Transverse colon (tissue), 4 donors: ENCODE data around the gene SYT12. TPM values are rescaled to one million over a fixed set of nuclear protein-coding genes. Genes with fewer than 3 reads are reported as not detected.

Source experiments
- DNase-seq: peaks from one replicate; pipeline ENCODE4 v3.0.0-alpha.2; 2019
- H3K27ac ChIP-seq, 4 donors: fragments of 200-600 bp; sonication (generic); 2 replicates each; pipeline ENCODE4 v1.5.1; 2016 to 2018; ENCODE audit warnings: inconsistent platforms in 4 of 4
- H3K27me3 ChIP-seq: fragments of 200-600 bp; sonication (generic); 2 replicates; pipeline ENCODE4 v1.5.1; 2017; ENCODE audit warnings: inconsistent platforms
- H3K36me3 ChIP-seq, 4 donors: fragments of 200-600 bp; sonication (generic); 2 replicates each; pipeline ENCODE4 v1.5.1; 2017 to 2019; ENCODE audit warnings: inconsistent platforms in 4 of 4
- H3K4me1 ChIP-seq, 4 donors: fragments of 200-600 bp; sonication (generic); 2 replicates each; pipeline ENCODE4 v1.5.1; 2017 to 2020; ENCODE audit warnings: inconsistent platforms in 4 of 4
- H3K4me3 ChIP-seq, 4 donors: fragments of 200-600 bp; sonication (generic); 1 replicate in 1 of 4; 2 replicates in 3 of 4; pipeline versions ENCODE4 v1.5.1 to v1.6.1; 2017 to 2019; ENCODE audit warnings: inconsistent platforms in 4 of 4
- H3K9me3 ChIP-seq, 2 donors: fragments of 200-600 bp; sonication (generic); 2 replicates each; pipeline ENCODE4 v1.5.1; 2017 to 2019; ENCODE audit warnings: inconsistent platforms in 2 of 2
- EP300 ChIP-seq: sonication (generic); formaldehyde crosslinking; IDR thresholded peaks from one replicate; pipeline ENCODE4 v1.6.1; 2017; ENCODE audit warnings: antibody characterized with exemption, low read depth
- POLR2A ChIP-seq: fragments of 450-650 bp; IDR thresholded peaks from one replicate; pipeline ENCODE4 v1.6.1; 2016; ENCODE audit warnings: antibody characterized with exemption, mild to moderate bottlenecking, moderate library complexity
- POLR2AphosphoS5 ChIP-seq, 3 donors: sonication (generic); formaldehyde crosslinking; IDR thresholded peaks; one replicate each; pipeline ENCODE4 v1.6.1; 2016; ENCODE audit warnings: antibody characterized with exemption in 3 of 3
- WGBS, 2 donors: methylation state at CpG; one replicate each; pipeline ENCODE4 v1.1.5; 2018; ENCODE audit warnings: low coverage in 1 of 2; 5-methylcytosine and 5-hydroxymethylcytosine counted together
- in situ Hi-C, 4 donors: fragments of 200-750 bp; cut with MboI; loops; one replicate each; pipeline versions ENCODE4 v1.15.0 to v1.15.1; 2017; ENCODE audit warnings: low sequenced_read_pairs in 3 of 4, low pct_ligation_motif_present in 1 of 4, low pct_unique_long_range_greater_than_20kb in 1 of 4
- intact Hi-C: fragments of 100-400 bp; cut with DNase I; formaldehyde crosslinking; loops from one replicate; pipeline ENCODE4 v1.15.1; 2023; ENCODE audit warnings: low total_unique reads
- total RNA-seq, 4 donors: library from RNA; depleted of rRNA; stranded (reverse); fragments of >200 nt; gene quantifications; one replicate each; pipeline ENCODE4 v1.1.0, GENCODE V29; 2016
- TF ChIP-seq, protein P1 (sequence below), 5 experiments: fragments of 200-600 bp in 3 of 5; fragments of 450-650 bp in 2 of 5; sonication (generic) in 3 of 5; IDR thresholded peaks; 1 replicate in 2 of 5; 2 replicates in 3 of 5; pipeline ENCODE4 v1.5.1; 2016 to 2017; ENCODE audit warnings: antibody characterized with exemption in 5 of 5, inconsistent platforms in 3 of 5, mild to moderate bottlenecking in 2 of 5, moderate library complexity in 1 of 5

Gene SYT12
- total RNA-seq, 4 donors from 2014 or later = not detected

DNA sequence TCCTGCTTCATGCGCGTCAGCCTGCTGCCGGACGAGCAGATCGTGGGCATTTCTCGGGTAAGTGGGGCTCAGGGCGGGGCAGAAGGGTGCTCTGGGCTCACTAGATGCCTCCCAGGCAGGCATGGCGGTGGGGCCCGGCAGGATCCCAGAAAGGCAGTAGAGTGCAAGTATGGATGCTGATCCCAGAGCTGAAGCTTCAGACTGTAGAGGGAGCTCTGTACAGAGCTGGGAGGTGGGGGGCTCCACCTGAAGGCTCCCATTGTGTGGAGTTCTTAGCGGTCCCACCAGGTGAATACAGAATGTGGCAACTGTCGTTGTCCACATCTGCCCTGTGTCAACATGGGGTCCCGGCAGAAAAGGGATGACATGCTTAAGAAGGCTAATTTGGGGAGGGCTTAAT is 17.2 kb downstream of the SYT12 start:
- no peak overlapping the region for H3K4me3 ChIP-seq
- H3K9me3 ChIP-seq = no peaks in the 10 kb centered on the region
- no peak for DNase-seq
- peaks cover 3% of the 10 kb centered on the region for H3K27me3 ChIP-seq
- no peak overlapping the region for H3K27ac ChIP-seq
- H3K4me1 ChIP-seq = no peaks in the 10 kb centered on the region
- 79% methylated on average over 9 of the region's 12 CpGs; no CpG with 5 or more reads in 1 of the 2 donors for WGBS, 2 donors
- TF ChIP-seq, protein P1, sequence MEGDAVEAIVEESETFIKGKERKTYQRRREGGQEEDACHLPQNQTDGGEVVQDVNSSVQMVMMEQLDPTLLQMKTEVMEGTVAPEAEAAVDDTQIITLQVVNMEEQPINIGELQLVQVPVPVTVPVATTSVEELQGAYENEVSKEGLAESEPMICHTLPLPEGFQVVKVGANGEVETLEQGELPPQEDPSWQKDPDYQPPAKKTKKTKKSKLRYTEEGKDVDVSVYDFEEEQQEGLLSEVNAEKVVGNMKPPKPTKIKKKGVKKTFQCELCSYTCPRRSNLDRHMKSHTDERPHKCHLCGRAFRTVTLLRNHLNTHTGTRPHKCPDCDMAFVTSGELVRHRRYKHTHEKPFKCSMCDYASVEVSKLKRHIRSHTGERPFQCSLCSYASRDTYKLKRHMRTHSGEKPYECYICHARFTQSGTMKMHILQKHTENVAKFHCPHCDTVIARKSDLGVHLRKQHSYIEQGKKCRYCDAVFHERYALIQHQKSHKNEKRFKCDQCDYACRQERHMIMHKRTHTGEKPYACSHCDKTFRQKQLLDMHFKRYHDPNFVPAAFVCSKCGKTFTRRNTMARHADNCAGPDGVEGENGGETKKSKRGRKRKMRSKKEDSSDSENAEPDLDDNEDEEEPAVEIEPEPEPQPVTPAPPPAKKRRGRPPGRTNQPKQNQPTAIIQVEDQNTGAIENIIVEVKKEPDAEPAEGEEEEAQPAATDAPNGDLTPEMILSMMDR (IDR thresholded peaks at IDR 0.05) = no peak
- TF ChIP-seq EP300 = no peak
- TF ChIP-seq POLR2A = no peak
- TF ChIP-seq POLR2AphosphoS5 (IDR thresholded peaks at IDR 0.05) = no peak
- in situ Hi-C loops = no loop called here
- intact Hi-C loops = no loop called here
- no peaks in the 10 kb centered on the region for H3K36me3 ChIP-seq

DNA sequence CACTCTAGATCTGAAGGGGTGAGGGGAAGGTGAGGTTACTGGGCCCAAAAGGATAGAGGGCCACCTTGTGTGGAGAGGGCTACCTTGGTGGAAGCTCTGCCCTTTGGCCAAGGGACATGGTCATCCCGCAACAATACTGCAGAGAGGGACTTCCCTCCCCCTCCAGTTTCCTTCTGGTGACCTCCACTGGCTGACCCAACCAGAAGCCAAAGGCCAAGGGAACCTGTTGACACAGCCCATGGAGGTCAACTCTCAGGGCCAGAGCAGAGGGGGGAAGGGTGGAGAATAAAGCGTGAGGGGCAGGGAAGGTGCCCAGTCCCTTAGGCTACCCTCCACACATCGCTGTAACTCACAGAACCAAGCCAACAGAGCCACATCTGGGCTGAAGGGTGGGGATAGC is 18.7 kb downstream of the SYT12 start:
- DNase-seq = no peak
- H3K4me3 ChIP-seq = no peak overlapping the region
- WGBS, 2 donors = 68 to 80% methylated on average over 1 to 3 of the region's 3 CpGs
- H3K27me3 ChIP-seq = peaks cover 3% of the 10 kb centered on the region
- no peak overlapping the region for H3K27ac ChIP-seq
- no peaks in the 10 kb centered on the region for H3K9me3 ChIP-seq
- TF ChIP-seq EP300 (no peak), POLR2AphosphoS5 (IDR thresholded peaks at IDR 0.05) (no peak), POLR2A (no peak)
- TF ChIP-seq, protein P1 (IDR thresholded peaks at IDR 0.05) = no peak
- intact Hi-C loops = no loop called here
- in situ Hi-C loops = no loop called here
- H3K36me3 ChIP-seq = no peaks in the 10 kb centered on the region
- H3K4me1 ChIP-seq = no peaks in the 10 kb centered on the region

DNA sequence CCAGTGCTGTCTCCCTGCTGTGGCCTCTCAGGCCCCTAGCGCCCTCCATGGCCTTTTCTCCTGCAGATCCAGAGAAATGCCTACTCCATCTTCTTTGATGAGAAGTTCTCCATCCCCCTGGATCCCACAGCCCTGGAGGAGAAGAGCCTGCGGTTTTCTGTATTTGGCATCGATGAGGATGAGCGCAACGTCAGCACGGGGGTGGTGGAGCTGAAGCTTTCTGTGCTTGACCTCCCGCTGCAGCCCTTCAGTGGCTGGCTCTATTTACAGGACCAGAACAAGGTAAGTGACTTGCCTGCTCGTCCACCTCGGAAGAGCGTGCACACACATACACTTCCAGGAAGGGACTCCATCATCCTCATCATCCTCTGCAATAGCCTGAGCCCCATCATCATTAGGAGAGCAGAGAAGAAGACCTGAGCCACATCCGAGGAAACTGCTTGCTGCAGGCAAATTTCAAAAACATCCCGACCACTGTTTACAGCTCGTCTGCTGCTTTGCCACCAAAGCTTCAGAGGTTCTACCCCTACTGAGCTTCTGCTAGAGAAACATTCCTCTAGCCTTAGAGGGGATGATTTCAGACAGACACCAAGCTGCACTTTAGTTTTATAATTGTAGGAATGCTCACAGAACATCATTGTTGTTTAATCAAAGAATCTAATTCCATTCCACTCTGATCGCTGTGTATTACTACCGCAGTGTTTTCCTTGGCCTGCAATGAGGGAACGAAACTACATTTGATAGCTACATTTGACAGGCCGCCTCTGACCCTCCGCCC is 20.8 kb downstream of the SYT12 start:
- in situ Hi-C loops = no loop called here
- Histone ChIP-seq H3K4me3 (no peak overlapping the region), H3K9me3 (no peaks in the 10 kb centered on the region), H3K4me1 (no peaks in the 10 kb centered on the region), H3K27me3 (peaks cover 3% of the 10 kb centered on the region), H3K27ac (no peak overlapping the region), H3K36me3 (no peaks in the 10 kb centered on the region)
- TF ChIP-seq POLR2A = no peak
- no peak for TF ChIP-seq POLR2AphosphoS5 (IDR thresholded peaks at IDR 0.05)
- no peak for TF ChIP-seq EP300
- TF ChIP-seq, protein P1 (IDR thresholded peaks at IDR 0.05) = no peak
- intact Hi-C loops = no loop called here
- DNase-seq = no peak
- 78 to 95% methylated on average over 3 to 18 of the region's 18 CpGs for WGBS, 2 donors

DNA sequence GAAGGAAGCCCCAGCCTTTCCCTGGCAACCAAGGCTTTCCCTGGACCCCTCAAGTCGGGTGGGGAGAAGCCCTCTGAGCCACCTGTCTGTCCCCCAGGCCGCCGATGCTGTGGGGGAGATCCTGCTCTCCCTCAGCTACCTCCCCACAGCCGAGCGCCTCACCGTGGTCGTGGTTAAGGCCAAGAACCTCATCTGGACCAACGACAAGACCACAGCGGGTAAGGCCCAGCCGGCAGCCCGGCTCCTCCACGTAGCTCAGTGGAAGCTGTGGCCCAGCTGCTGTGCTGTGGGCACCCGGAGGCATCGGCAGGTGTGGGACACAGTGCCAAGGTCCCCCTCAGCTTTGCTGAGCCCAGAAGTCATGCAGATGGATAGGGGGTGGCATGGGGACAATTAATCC is 21.6 kb downstream of the SYT12 start:
- Histone ChIP-seq H3K4me3 (no peak overlapping the region), H3K27ac (no peak overlapping the region), H3K27me3 (peaks cover 3% of the 10 kb centered on the region), H3K36me3 (no peaks in the 10 kb centered on the region), H3K4me1 (no peaks in the 10 kb centered on the region), H3K9me3 (no peaks in the 10 kb centered on the region)
- intact Hi-C loops = no loop called here
- in situ Hi-C loops = no loop called here
- TF ChIP-seq EP300 = no peak
- no peak for TF ChIP-seq POLR2AphosphoS5 (IDR thresholded peaks at IDR 0.05)
- no peak for TF ChIP-seq POLR2A
- TF ChIP-seq, protein P1 (IDR thresholded peaks at IDR 0.05) = no peak
- 62% methylated on average over 14 of the region's 14 CpGs; no CpG with 5 or more reads in 1 of the 2 donors for WGBS, 2 donors
- DNase-seq = no peak
